PC-3 (cell line): ENCODE data around the gene SDSL. TPM values are rescaled to one million over a fixed set of nuclear protein-coding genes. Genes with fewer than 3 reads are reported as not detected.

ENCODE experiments used
- ATAC-seq: fragments of 200-7000 bp; cut with Tn5 transposase; 2 replicates; pipeline ENCODE4 v1.9.1; 2020; ENCODE audit warnings: mild to moderate bottlenecking, moderate library complexity
- BruUV-seq: library from RNA; stranded (reverse); fragments of 400-500 nt; replicated peaks from 2 replicates; lab custom pipeline; 2021; lab: Mats Ljungman, UMichigan
- CTCF ChIA-PET: fragments of 300-600 bp; sonication (Branson Sonifier 250); formaldehyde crosslinking; loops from one replicate; lab custom pipeline; 2022; ENCODE audit warnings: antibody characterized with exemption; lab: Charles Lee
- POLR2A ChIA-PET: fragments of 300-600 bp; sonication (Branson Sonifier 250); formaldehyde crosslinking; loops from one replicate; lab custom pipeline; 2022; ENCODE audit warnings: antibody characterized with exemption; ENCODE audit not compliant: unreplicated experiment; lab: Charles Lee
- DNase-seq: peaks from one replicate; pipeline ENCODE4 v3.0.0-alpha.2; 2015
- H2AFZ ChIP-seq: fragments of 300-600 bp; sonication (generic); 2 replicates; pipeline ENCODE4 v1.6.0; 2016; ENCODE audit warnings: antibody characterized with exemption, low read length
- H3F3A ChIP-seq: fragments of 300-600 bp; sonication (generic); one replicate; pipeline ENCODE4 v1.6.0; 2017; ENCODE audit warnings: antibody characterized with exemption, low read length, control low read depth, mild to moderate bottlenecking; ENCODE audit not compliant: unreplicated experiment
- H3K27ac ChIP-seq: fragments of 300-600 bp; sonication (generic); 2 replicates; pipeline ENCODE4 v1.5.1; 2016; ENCODE audit warnings: mild to moderate bottlenecking, low read length
- H3K27me3 ChIP-seq: fragments of 300-600 bp; sonication (generic); 2 replicates; pipeline ENCODE4 v1.6.1; 2016; ENCODE audit warnings: low read length, mixed read lengths
- H3K36me3 ChIP-seq: fragments of 300-600 bp; sonication (generic); 2 replicates; pipeline ENCODE4 v1.6.1; 2016; ENCODE audit warnings: low read depth, mixed run types, low read length, mixed read lengths
- H3K4me1 ChIP-seq: fragments of 300-600 bp; sonication (generic); 2 replicates; pipeline ENCODE4 v1.5.1; 2016; ENCODE audit warnings: low read length; ENCODE audit not compliant: insufficient read depth
- H3K4me2 ChIP-seq: fragments of 300-600 bp; sonication (generic); 2 replicates; pipeline ENCODE4 v1.6.0; 2016; ENCODE audit warnings: low read length
- H3K4me3 ChIP-seq: fragments of 300-600 bp; sonication (generic); 2 replicates; pipeline ENCODE4 v1.5.1; 2016; ENCODE audit warnings: mild to moderate bottlenecking, low read length, mixed read lengths
- H3K79me2 ChIP-seq: fragments of 300-600 bp; sonication (generic); 2 replicates; pipeline ENCODE4 v1.6.1; 2017; ENCODE audit warnings: low read length, mixed read lengths
- H3K9ac ChIP-seq: fragments of 300-600 bp; sonication (generic); 2 replicates; pipeline ENCODE4 v1.6.0; 2016; ENCODE audit warnings: mild to moderate bottlenecking, low read length
- H3K9me2 ChIP-seq: fragments of 300-600 bp; sonication (generic); replicated peaks from 2 replicates; pipeline ENCODE4 v1.6.1; 2016; ENCODE audit warnings: mixed run types, low read length, mixed read lengths
- H3K9me3 ChIP-seq: fragments of 300-600 bp; sonication (generic); 2 replicates; pipeline ENCODE4 v1.6.1; 2016; ENCODE audit warnings: low read length, mixed read lengths
- H4K20me1 ChIP-seq: fragments of 300-600 bp; sonication (generic); 2 replicates; pipeline ENCODE4 v1.6.1; 2016; ENCODE audit warnings: low read length, mixed read lengths
- EZH2 ChIP-seq: fragments of 300-600 bp; sonication (generic); IDR thresholded peaks from one replicate; pipeline ENCODE4 v1.6.1; 2017; ENCODE audit warnings: antibody characterized with exemption, mild to moderate bottlenecking, low read length; ENCODE audit not compliant: unreplicated experiment
- EZH2phosphoT487 ChIP-seq: fragments of 300-600 bp; sonication (generic); IDR thresholded peaks from 2 replicates; pipeline ENCODE4 v1.6.1; 2018; ENCODE audit warnings: mild to moderate bottlenecking, antibody characterized with exemption, low read length, borderline replicate concordance
- intact Hi-C: fragments of 100-400 bp; cut with micrococcal nuclease; formaldehyde crosslinking; loops from 2 replicates; pipeline ENCODE4 v1.9.0; 2023
- total RNA-seq: library from RNA; depleted of rRNA; stranded (reverse); fragments of >200 nt; gene quantifications from 2 replicates; pipeline ENCODE4 v1.2.3, GENCODE V29; 2014
- TF ChIP-seq, protein P1 (sequence below): fragments of 300-600 bp; sonication (generic); conservative IDR thresholded peaks from 2 replicates; pipeline ENCODE4 v1.5.1; 2017; ENCODE audit warnings: antibody characterized with exemption, low read depth, mild to moderate bottlenecking, low read length

The SDSL gene
- total RNA-seq, 1 experiment from 2014 or later, result 14.0 TPM

DNA sequence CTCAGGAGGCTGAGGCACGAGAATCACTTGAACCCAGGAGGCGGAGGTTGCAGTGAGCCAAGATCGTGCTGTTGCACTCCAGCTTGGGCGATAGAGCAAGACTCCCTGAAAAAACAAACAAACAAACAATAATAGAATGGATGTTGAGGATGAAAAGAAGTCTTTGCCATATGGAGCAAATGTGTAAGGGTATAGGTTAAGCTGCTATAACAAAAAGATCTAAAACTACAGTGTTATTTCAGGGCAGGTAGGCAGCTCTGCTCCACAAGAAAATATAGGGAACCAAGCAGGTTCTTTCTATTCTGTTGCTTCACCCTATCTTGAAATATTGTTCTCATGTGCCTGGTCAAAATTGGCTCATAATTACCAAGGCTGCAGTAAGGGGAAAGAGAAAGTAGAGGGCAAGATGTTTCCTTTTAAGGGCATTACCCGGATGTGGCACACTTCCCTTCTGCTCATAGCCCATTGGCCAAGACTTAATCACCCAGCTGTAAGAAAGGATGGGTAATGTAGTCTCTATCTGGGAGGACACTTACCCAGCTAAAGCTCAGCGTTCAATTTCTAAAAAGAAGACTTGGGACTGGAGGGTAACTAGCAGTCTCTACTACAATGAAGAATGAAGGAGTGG is 23.5 kb downstream of the SDSL start:
- Histone ChIP-seq H3K9ac (no peak overlapping the region), H3K9me2 (no peaks in the 10 kb centered on the region), H3K4me1 (no peaks in the 10 kb centered on the region), H3K79me2 (no peaks in the 10 kb centered on the region), H3K4me3 (no peak overlapping the region), H3K27me3 (peaks cover 6% of the 10 kb centered on the region; the same call in 1 of the 2 replicates), H3K4me2 (no peak overlapping the region), H3F3A (no peaks in the 10 kb centered on the region), H2AFZ (no peak overlapping the region), H3K9me3 (no peaks in the 10 kb centered on the region), H3K36me3 (no peaks in the 10 kb centered on the region), H3K27ac (no peak overlapping the region), H4K20me1 (no peaks in the 10 kb centered on the region)
- ChIA-PET POLR2A (no interaction called here), CTCF (no interaction called here)
- BruUV-seq, result no TSS peak
- intact Hi-C loops, result no loop called here
- no peak for DNase-seq
- ATAC-seq, result no peak
- TF ChIP-seq EZH2 (no peak), EZH2phosphoT487 (no peak)
- TF ChIP-seq, protein P1, sequence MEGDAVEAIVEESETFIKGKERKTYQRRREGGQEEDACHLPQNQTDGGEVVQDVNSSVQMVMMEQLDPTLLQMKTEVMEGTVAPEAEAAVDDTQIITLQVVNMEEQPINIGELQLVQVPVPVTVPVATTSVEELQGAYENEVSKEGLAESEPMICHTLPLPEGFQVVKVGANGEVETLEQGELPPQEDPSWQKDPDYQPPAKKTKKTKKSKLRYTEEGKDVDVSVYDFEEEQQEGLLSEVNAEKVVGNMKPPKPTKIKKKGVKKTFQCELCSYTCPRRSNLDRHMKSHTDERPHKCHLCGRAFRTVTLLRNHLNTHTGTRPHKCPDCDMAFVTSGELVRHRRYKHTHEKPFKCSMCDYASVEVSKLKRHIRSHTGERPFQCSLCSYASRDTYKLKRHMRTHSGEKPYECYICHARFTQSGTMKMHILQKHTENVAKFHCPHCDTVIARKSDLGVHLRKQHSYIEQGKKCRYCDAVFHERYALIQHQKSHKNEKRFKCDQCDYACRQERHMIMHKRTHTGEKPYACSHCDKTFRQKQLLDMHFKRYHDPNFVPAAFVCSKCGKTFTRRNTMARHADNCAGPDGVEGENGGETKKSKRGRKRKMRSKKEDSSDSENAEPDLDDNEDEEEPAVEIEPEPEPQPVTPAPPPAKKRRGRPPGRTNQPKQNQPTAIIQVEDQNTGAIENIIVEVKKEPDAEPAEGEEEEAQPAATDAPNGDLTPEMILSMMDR, result no peak

DNA sequence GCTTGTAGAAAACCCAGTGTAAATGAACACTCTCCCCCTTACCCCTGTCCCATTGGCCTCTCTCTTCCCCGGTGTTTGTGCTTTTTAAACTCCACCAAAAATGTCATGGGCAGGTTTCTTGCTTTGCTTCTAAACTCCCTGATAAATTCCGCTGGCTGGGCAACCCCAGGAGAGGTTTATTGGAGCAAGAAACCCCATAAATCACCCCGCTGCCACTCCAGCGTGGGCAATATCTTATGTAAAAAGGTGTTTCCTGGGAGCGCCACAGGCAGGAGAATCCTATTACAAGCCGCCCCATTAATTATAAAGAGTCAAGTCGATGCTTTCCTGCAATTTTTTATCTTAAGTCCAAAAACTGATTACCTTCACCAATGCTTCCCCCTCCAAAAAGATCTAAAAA is 26.7 kb downstream of the SDSL start:
- CTCF ChIA-PET, result no interaction called here
- no peaks in the 10 kb centered on the region for H3K9me2 ChIP-seq
- intact Hi-C loops, result no loop called here

GRCh38 chr12:113449299-113449698 is 27.1 kb downstream of the SDSL start:
- Histone ChIP-seq H3K4me2 (no peak overlapping the region), H2AFZ (no peak overlapping the region), H3K9me2 (no peaks in the 10 kb centered on the region), H3K27me3 (peaks cover 6% of the 10 kb centered on the region; the same call in 1 of the 2 replicates), H3F3A (no peaks in the 10 kb centered on the region), H3K4me1 (no peaks in the 10 kb centered on the region), H3K9me3 (no peaks in the 10 kb centered on the region), H3K79me2 (no peaks in the 10 kb centered on the region), H3K27ac (no peak overlapping the region), H3K36me3 (no peaks in the 10 kb centered on the region), H3K9ac (no peak overlapping the region), H3K4me3 (no peak overlapping the region), H4K20me1 (no peaks in the 10 kb centered on the region)
- DNase-seq, result no peak
- intact Hi-C loops, result no loop called here
- no peak for ATAC-seq
- TF ChIP-seq EZH2phosphoT487, result no peak
- ChIA-PET CTCF (no interaction called here), POLR2A (no interaction called here)
- no TSS peak for BruUV-seq

More for the DNA sequence above, 26.7 kb downstream of the SDSL start:
- Histone ChIP-seq H3K4me1 (no peaks in the 10 kb centered on the region), H3K4me3 (no peak overlapping the region), H4K20me1 (no peaks in the 10 kb centered on the region), H3K9ac (no peak overlapping the region), H3K27me3 (peaks cover 6% of the 10 kb centered on the region; the same call in 1 of the 2 replicates), H3K4me2 (no peak overlapping the region), H3F3A (no peaks in the 10 kb centered on the region), H3K27ac (no peak overlapping the region), H3K36me3 (no peaks in the 10 kb centered on the region), H2AFZ (no peak overlapping the region), H3K79me2 (no peaks in the 10 kb centered on the region), H3K9me3 (no peaks in the 10 kb centered on the region)
- no peak for DNase-seq
- POLR2A ChIA-PET, result no interaction called here
- TF ChIP-seq EZH2phosphoT487 (no peak), EZH2 (no peak)
- TF ChIP-seq, protein P1, result no peak
- BruUV-seq, result no TSS peak
- no peak for ATAC-seq
